H9 (cell line): ENCODE measurements around the gene CDH13. TPM values are rescaled to one million over a fixed set of nuclear protein-coding genes. Genes with fewer than 3 reads are reported as not detected.

Source experiments
- DNase-seq: peaks from one replicate; pipeline ENCODE4 v3.0.0-alpha.2; 2017
- H2AFZ ChIP-seq: one replicate; pipeline ENCODE4 v1.6.1; 2013; ENCODE audit warnings: mild to moderate bottlenecking, low read length, control low read depth, moderate library complexity
- H2AK5ac ChIP-seq: 2 replicates; pipeline ENCODE4 v1.6.1; 2013; ENCODE audit warnings: low read length, control low read depth, mixed read lengths; ENCODE audit not compliant: insufficient read length
- H2BK120ac ChIP-seq: one replicate; pipeline ENCODE4 v1.6.1; 2013; ENCODE audit warnings: low read depth, mild to moderate bottlenecking, low read length, control low read depth, inconsistent platforms; ENCODE audit not compliant: poor library complexity, severe bottlenecking
- H2BK12ac ChIP-seq: 2 replicates; pipeline ENCODE4 v1.6.1; 2013; ENCODE audit warnings: low read length, control low read depth, mixed read lengths, low read depth; ENCODE audit not compliant: insufficient read length
- H2BK15ac ChIP-seq: 2 replicates; pipeline ENCODE4 v1.6.1; 2013; ENCODE audit warnings: low read depth, low read length, control low read depth
- H2BK20ac ChIP-seq: one replicate; pipeline ENCODE4 v1.6.1; 2013; ENCODE audit warnings: low read depth, mild to moderate bottlenecking, low read length, control low read depth, inconsistent platforms; ENCODE audit not compliant: poor library complexity, severe bottlenecking
- H2BK5ac ChIP-seq: 2 replicates; pipeline ENCODE4 v1.6.1; 2013; ENCODE audit warnings: low read length, control low read depth, mixed read lengths; ENCODE audit not compliant: insufficient read length
- H3K14ac ChIP-seq: 2 replicates; pipeline ENCODE4 v1.6.1; 2013; ENCODE audit warnings: low read length, control low read depth; ENCODE audit not compliant: insufficient read depth
- H3K18ac ChIP-seq: 2 replicates; pipeline ENCODE4 v1.6.1; 2013; ENCODE audit warnings: low read depth, mild to moderate bottlenecking, mixed read lengths, low read length, control low read depth; ENCODE audit not compliant: insufficient read length
- H3K23ac ChIP-seq: 2 replicates; pipeline ENCODE4 v1.6.1; 2013; ENCODE audit warnings: low read length, control low read depth, mixed read lengths, low read depth; ENCODE audit not compliant: insufficient read length
- H3K23me2 ChIP-seq: 2 replicates; pipeline ENCODE4 v1.6.1; 2013; ENCODE audit warnings: low read depth, mild to moderate bottlenecking, mixed read lengths, low read length, control low read depth; ENCODE audit not compliant: insufficient read length, poor library complexity, severe bottlenecking
- H3K27ac ChIP-seq: 2 replicates; pipeline ENCODE4 v1.5.1; 2013; ENCODE audit warnings: low read length, control low read depth, mixed read lengths, low read depth; ENCODE audit not compliant: insufficient read length
- H3K27me3 ChIP-seq: 2 replicates; pipeline ENCODE4 v1.6.1; 2013; ENCODE audit warnings: low read length, control low read depth, inconsistent platforms; ENCODE audit not compliant: insufficient read depth
- H3K4ac ChIP-seq: 2 replicates; pipeline ENCODE4 v1.6.1; 2013; ENCODE audit warnings: low read depth, mild to moderate bottlenecking, control low read depth, inconsistent platforms, low read length, moderate library complexity
- H3K4me1 ChIP-seq: 2 replicates; pipeline ENCODE4 v1.6.1; 2013; ENCODE audit warnings: low read length, control low read depth, inconsistent platforms; ENCODE audit not compliant: insufficient read depth
- H3K4me2 ChIP-seq: 2 replicates; pipeline ENCODE4 v1.6.1; 2013; ENCODE audit warnings: low read length, control low read depth, mixed read lengths; ENCODE audit not compliant: insufficient read length, insufficient read depth
- H3K56ac ChIP-seq: 2 replicates; pipeline ENCODE4 v1.6.1; 2013; ENCODE audit warnings: low read depth, mild to moderate bottlenecking, mixed read lengths, low read length, control low read depth; ENCODE audit not compliant: insufficient read length
- H3K79me1 ChIP-seq: 2 replicates; pipeline ENCODE4 v1.6.1; 2013; ENCODE audit warnings: low read depth, mild to moderate bottlenecking, moderate library complexity, low read length, control low read depth, inconsistent platforms; ENCODE audit not compliant: insufficient read depth, poor library complexity, severe bottlenecking
- H3K79me2 ChIP-seq: 2 replicates; pipeline ENCODE4 v1.6.1; 2013; ENCODE audit warnings: low read length, control low read depth, inconsistent platforms; ENCODE audit not compliant: insufficient read depth
- H3K9ac ChIP-seq: 2 replicates; pipeline ENCODE4 v1.6.1; 2013; ENCODE audit warnings: low read length, control low read depth, mixed read lengths; ENCODE audit not compliant: insufficient read length; ENCODE audit errors: extremely low read depth
- H3K9me3 ChIP-seq: one replicate; pipeline ENCODE4 v1.6.1; 2013; ENCODE audit warnings: low read depth, low read length, inconsistent platforms; ENCODE audit not compliant: control insufficient read depth
- H3T11ph ChIP-seq: one replicate; pipeline ENCODE4 v1.6.1; 2013; ENCODE audit warnings: mild to moderate bottlenecking, low read length, control low read depth, inconsistent platforms
- H4K20me1 ChIP-seq: one replicate; pipeline ENCODE4 v1.6.1; 2013; ENCODE audit not compliant: control insufficient read depth, insufficient read length, insufficient read depth
- H4K5ac ChIP-seq: 2 replicates; pipeline ENCODE4 v1.6.1; 2013; ENCODE audit warnings: low read depth, mild to moderate bottlenecking, mixed read lengths, low read length, control low read depth; ENCODE audit not compliant: insufficient read length
- H4K8ac ChIP-seq: replicated peaks from 2 replicates; pipeline ENCODE4 v1.6.1; 2013; ENCODE audit warnings: low read length, control low read depth, mixed read lengths, low read depth; ENCODE audit not compliant: insufficient read length
- H4K91ac ChIP-seq: 2 replicates; pipeline ENCODE4 v1.6.1; 2013; ENCODE audit warnings: low read depth, mild to moderate bottlenecking, moderate library complexity, mixed read lengths, low read length, control low read depth; ENCODE audit not compliant: insufficient read length
- H3K27ac Mint-ChIP-seq, 3 experiments: 2 replicates in 2 of 3; 3 replicates in 1 of 3; pipeline ENCODE4 v1.8.0; 2020 to 2021; ENCODE audit warnings: mixed read lengths in 3 of 3, mild to moderate bottlenecking in 1 of 3, moderate library complexity in 1 of 3
- H3K27me3 Mint-ChIP-seq: 2 replicates; pipeline ENCODE4 v1.8.0; 2021; ENCODE audit warnings: low read depth, mild to moderate bottlenecking, moderate library complexity, mixed read lengths
- H3K36me3 Mint-ChIP-seq, 3 experiments: 2 replicates in 2 of 3; 3 replicates in 1 of 3; pipeline ENCODE4 v1.8.0; 2020 to 2021; ENCODE audit warnings: low read depth in 3 of 3, mixed read lengths in 3 of 3; ENCODE audit not compliant: insufficient read depth in 1 of 3
- H3K4me1 Mint-ChIP-seq, 2 experiments: 2 replicates each; pipeline ENCODE4 v1.8.0; 2020; ENCODE audit warnings: mixed read lengths in 2 of 2
- H3K4me3 Mint-ChIP-seq, 2 experiments: 2 replicates in 1 of 2; 3 replicates in 1 of 2; pipeline ENCODE4 v1.8.0; 2020 to 2021; ENCODE audit warnings: mild to moderate bottlenecking in 2 of 2, mixed read lengths in 2 of 2, moderate library complexity in 1 of 2
- H3K9me3 Mint-ChIP-seq, 2 experiments: 2 replicates in 1 of 2; 3 replicates in 1 of 2; pipeline ENCODE4 v1.8.0; 2020; ENCODE audit warnings: mild to moderate bottlenecking in 2 of 2, mixed read lengths in 2 of 2, moderate library complexity in 1 of 2
- WGBS: extraction: QIAGEN DNeasy Blood & Tissue Kit; methylation state at CpG from one replicate; pipeline ENCODE4 v1.1.7; 2013; ENCODE audit warnings: missing lambda C conversion rate, low lambda C conversion rate, mixed read lengths; ENCODE audit not compliant: insufficient read length; ENCODE audit errors: extremely low coverage; 5-methylcytosine and 5-hydroxymethylcytosine counted together
- total RNA-seq: library from RNA; stranded (reverse); gene quantifications from 2 replicates; pipeline ENCODE4 v1.2.1, GENCODE V29; 2021
- TF ChIP-seq, protein P1 (sequence below): fragments of 200-600 bp; sonication (generic); conservative IDR thresholded peaks from 3 replicates; pipeline ENCODE4 v1.8.0; 2021; ENCODE audit warnings: antibody characterized with exemption, mild to moderate bottlenecking

Gene CDH13
- total RNA-seq, 1 experiment from 2014 or later, result 1.5 TPM

DNA sequence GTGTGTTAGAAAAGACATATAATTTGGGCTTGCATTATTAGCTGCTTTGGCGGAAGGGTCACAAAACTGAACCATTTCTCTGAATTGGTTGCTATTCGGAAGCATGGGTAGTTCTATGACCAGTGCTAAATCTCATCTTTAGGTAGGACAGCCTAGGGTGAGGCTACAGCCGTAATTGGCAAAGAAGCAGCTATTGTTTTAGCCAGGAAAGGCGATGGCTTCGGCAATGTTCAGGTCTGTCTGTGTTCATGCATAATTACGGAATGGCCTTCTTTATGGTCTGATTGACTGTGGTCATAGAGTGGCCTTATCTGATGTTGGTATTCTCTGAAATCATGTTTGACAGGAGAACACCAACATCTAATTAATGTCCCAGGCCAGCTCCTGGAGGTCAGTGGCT lies 812.6 kb downstream of the CDH13 start:
- H2BK15ac ChIP-seq, result no peak overlapping the region
- H3K56ac ChIP-seq, result no peak overlapping the region
- no peak overlapping the region for H4K91ac ChIP-seq
- H4K20me1 ChIP-seq, result no peaks in the 10 kb centered on the region
- no CpG with 5 or more reads among the region's 6 CpGs for WGBS
- no peak for DNase-seq
- TF ChIP-seq, protein P1, sequence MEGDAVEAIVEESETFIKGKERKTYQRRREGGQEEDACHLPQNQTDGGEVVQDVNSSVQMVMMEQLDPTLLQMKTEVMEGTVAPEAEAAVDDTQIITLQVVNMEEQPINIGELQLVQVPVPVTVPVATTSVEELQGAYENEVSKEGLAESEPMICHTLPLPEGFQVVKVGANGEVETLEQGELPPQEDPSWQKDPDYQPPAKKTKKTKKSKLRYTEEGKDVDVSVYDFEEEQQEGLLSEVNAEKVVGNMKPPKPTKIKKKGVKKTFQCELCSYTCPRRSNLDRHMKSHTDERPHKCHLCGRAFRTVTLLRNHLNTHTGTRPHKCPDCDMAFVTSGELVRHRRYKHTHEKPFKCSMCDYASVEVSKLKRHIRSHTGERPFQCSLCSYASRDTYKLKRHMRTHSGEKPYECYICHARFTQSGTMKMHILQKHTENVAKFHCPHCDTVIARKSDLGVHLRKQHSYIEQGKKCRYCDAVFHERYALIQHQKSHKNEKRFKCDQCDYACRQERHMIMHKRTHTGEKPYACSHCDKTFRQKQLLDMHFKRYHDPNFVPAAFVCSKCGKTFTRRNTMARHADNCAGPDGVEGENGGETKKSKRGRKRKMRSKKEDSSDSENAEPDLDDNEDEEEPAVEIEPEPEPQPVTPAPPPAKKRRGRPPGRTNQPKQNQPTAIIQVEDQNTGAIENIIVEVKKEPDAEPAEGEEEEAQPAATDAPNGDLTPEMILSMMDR, result no peak
- no peaks in the 10 kb centered on the region for H3K79me2 ChIP-seq
- H3K4me1 Mint-ChIP-seq, result no peaks in the 10 kb centered on the region
- no peak overlapping the region for H2BK12ac ChIP-seq
- H2AK5ac ChIP-seq, result no peak overlapping the region
- no peak overlapping the region for H4K8ac ChIP-seq
- H3K27ac Mint-ChIP-seq, result no peak overlapping the region
- H3K27me3 ChIP-seq, result no peaks in the 10 kb centered on the region
- no peak overlapping the region for H3T11ph ChIP-seq
- no peak overlapping the region for H3K4me3 Mint-ChIP-seq
- no peak overlapping the region for H3K9ac ChIP-seq
- H2BK5ac ChIP-seq, result no peak overlapping the region
- H3K79me1 ChIP-seq, result no peaks in the 10 kb centered on the region
- H3K27me3 Mint-ChIP-seq, result peaks cover 8% of the 10 kb centered on the region
- H3K4me2 ChIP-seq, result no peak overlapping the region
- no peak overlapping the region for H2BK120ac ChIP-seq
- H3K36me3 Mint-ChIP-seq, result no peaks in the 10 kb centered on the region
- H2AFZ ChIP-seq, result no peak overlapping the region
- no peak overlapping the region for H3K18ac ChIP-seq
- H3K4ac ChIP-seq, result no peak overlapping the region
- H2BK20ac ChIP-seq, result no peak overlapping the region
- no peaks in the 10 kb centered on the region for H3K9me3 Mint-ChIP-seq
- no peaks in the 10 kb centered on the region for H3K9me3 ChIP-seq
- H4K5ac ChIP-seq, result no peak overlapping the region
- no peak overlapping the region for H3K27ac ChIP-seq
- no peak overlapping the region for H3K14ac ChIP-seq
- no peaks in the 10 kb centered on the region for H3K23me2 ChIP-seq
- no peaks in the 10 kb centered on the region for H3K4me1 ChIP-seq
- no peak overlapping the region for H3K23ac ChIP-seq
